Hippocampal formation (tissue), 2 donors: Measurements from ENCODE around the gene USP12.

Experiments
- DNase-seq, 2 donors: peaks; one replicate each; lab custom pipeline; 2025; lab: John Stamatoyannopoulos, UW

Gene USP12

DNA sequence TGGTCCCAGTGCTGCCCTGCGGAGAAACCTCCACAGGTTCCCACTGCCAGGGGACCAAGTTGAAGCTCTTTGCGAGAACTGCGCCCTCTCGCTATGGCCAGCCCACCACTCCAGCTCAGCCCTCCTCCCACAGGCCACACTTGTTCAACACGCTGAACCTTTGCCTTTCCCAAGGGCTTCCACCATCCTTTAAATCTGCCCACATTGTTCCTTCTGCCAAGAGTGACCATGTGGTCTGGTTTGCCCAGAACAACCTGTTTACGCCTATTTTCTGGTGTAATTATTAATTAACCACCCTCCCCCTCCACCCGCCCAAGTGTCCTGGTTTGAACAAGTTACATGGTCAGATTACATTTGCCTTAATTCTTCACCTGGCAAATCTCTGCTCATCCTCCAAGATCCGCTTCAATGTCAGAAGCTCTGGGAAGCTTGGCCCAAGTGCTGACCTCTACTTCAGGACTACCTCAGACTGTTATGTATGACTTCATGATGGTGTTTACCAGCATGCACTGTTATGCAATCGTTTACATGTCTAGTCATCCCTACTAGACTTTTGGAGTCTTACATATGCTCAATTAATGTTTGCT, 12.0 kb upstream of the USP12 start:
- DNase-seq: no peak

- DNase-seq: no peak
Measured at GRCh38 chr13:27182844-27183497, 11.4 kb upstream of the USP12 start.

DNA sequence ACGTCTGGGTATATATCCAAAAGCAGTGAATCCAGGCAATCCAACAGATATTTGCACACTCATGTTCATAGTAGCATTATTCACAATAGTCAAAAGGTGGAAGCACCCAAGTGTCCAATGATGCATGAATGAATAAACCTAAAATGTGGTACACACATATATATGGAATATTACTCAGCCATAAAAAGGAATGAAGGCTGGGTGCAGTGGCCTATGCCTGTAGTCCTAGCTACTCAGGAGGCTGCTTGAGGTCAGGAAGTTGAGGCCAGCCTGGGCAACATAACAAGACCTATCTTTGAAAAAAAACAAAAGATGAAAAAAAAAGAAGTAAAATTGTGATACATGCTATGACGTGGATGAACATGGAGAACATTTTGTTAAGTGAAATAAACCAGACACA, 10.4 kb upstream of the USP12 start:
- no peak for DNase-seq

GRCh38 chr13:27177852-27178251, 6.2 kb upstream of the USP12 start:
- no peak for DNase-seq

- DNase-seq: no peak
Measured at GRCh38 chr13:27176470-27177410, 5.1 kb upstream of the USP12 start.

- no peak for DNase-seq
Measured at GRCh38 chr13:27174766-27175455, 3.3 kb upstream of the USP12 start.

- peak in 1 of 2 donors; percentile 54 for DNase-seq
Measured at GRCh38 chr13:27172495-27172842, 858 bp upstream of the USP12 start.

DNA sequence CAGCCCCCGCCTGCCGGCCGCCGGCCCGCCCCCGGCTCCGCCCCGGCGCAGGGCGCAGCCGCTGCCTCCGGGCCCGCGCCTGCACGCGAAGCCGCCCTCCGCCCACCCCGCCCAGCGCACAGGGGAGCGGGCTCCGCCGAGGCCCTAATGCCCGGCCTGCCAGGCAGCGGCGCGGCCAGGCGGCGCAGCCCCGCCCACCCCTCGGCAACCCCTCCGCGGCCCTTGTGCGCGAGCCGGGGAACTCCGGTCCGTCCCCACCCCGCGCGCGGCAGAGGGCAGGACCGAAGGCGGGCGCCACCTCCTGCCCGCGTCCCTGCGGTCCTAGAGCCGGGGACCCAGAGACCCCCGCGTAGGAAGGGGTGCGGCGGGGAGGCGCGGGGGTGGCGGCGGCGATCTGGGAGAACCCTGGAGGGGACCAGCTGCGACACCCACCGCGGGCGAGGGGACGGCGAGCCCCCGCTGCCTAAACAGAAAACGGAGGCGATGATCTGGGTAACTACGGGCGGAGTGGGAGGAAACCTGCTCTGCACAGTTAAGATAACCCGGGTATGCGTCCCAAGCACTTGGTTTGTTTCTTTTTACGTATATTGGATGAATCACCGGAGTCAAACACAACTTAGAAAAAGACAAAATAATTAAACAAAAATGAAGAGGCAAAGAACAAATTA, 350 bp upstream of the USP12 start:
- DNase-seq: peak; percentile 81 to 91

DNA sequence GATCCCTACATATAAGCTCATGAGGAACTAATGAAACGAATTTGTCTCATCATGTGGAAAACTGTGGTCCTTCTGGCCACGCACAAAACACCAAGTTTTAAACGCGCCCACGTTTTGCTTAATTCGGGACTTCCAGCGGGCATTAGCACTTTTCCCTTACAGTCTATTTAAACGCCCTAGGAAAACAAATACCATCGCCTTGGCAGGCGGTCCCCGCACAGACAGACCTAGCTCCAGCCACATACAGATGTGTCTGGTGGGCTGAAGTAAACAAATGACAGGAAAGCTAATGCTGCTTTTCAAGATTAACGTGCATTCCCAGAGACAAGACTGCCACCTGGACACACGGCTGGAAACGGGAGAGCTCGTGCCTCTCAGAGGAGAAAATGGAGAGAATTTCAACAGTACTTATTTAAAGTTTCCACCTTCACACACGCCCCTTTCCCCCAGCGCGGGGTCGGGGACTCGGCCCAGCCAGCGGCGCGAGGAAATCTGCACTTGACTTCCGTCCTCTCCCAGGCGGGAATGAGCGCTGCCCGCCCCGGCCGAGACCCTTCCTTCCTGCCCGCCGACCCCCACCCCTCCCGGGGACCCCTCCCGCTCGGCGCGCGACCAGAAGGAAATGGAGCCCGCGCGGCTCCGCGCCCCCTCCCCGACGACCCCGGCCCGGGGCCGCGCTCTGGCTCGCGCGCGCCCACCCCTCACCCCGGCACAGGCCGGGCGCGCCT, 931 bp downstream of the USP12 start:
- DNase-seq: peak in 1 of 2 donors; percentile 23

DNA sequence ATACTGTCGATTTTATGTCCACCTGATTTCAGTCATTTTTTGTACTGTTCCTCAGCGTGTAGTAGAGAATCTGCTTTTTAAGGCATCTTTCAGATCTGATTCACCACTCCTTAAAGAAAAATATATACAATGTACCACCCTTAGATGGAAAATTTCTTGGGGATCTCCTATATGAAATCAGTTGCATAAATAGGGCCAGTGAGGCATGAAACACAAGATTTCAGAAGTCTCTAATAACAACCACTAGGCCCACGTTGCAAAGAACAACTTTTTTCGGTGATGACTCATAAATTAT, 1.4 kb downstream of the USP12 start:
- DNase-seq: no peak

GRCh38 chr13:27168906-27169657, 2.5 kb downstream of the USP12 start:
- no peak for DNase-seq

- no peak for DNase-seq
Measured at GRCh38 chr13:27168086-27168485, 3.5 kb downstream of the USP12 start.

DNA sequence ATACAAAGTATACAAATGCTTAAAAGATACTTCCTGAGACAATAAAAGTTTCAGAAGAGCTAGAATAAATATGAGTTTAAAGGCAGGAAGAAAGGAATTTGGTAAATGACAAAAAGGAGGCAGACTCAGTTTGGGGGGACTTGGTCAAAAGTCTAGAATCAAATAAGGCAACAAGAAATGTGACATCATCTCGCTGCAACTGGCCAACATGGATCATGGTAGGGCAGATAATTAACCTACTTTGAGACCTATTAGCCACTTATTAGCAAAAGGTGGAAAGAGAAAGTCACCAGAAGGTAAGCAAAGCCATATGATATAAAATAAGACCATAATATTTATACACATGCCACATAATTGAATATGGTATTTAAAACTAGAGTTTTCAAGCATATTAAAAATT, 5.3 kb downstream of the USP12 start:
- DNase-seq: no peak

DNA sequence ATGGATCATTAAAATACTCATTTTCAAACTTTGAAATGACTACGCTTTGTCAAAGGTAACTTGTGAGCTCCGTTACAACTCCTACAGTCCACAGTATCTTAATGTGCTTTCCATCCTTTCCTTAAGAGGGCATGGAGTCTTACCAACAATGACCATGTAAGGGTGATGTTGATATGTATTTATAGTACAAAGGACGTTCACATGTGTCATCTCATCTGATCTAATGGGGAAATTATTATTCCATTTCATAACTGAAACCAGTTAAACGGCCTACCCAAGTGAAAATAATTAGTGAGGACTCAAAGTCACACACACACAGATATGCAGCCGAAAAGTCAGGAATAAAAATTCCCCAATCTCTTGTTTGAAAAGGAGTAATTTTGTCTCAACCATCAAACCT, 9.6 kb downstream of the USP12 start:
- DNase-seq: no peak

DNA sequence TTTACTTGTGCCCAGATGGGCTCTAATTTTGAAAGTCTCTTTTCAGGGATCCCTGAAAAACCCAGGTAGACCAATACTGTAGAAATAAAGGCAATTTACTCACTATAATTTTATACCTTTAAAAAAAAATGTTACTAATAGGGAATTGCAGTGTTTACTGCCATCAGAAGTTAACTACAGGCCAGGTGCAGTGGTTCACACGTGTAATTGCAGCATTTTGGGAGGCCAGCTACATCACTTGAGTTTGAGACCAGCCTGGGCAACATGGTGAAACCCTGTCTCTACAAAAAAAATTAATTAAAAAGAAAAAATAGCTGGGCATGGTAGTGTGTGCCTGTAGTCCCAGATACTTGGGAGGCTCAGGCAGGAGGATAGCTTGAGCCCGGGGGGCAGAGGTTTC, 10.2 kb downstream of the USP12 start:
- DNase-seq: no peak

DNA sequence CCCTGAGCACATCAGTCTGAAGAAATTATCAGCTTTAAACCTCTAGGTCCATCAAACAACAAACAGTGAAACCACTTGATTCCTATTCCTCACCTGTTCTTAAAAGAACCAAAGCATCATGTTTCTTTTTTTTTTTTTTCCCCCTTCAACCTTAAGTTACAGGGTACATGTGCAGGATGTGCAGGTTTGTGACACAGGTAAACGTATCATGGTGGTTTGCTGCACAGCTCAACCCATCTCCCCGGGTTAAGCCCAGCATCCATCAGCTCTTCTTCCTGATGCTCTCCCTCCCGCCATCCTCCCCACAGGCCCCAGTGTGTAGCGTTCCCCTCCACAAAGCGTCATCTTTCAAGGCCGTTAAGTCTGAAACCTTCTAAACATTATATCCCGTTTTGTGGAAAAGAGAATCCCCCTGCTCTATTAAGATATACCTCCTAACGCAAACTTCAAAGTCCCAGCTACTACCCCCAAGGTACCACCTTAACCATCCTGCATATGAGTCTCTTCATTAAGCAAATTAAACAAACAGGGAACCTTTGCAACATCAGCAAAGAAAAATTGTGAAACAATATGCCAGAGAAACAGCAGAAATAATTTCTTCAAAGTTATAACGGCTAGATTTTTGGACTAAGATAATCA, 10.8 kb downstream of the USP12 start:
- DNase-seq: no peak

DNA sequence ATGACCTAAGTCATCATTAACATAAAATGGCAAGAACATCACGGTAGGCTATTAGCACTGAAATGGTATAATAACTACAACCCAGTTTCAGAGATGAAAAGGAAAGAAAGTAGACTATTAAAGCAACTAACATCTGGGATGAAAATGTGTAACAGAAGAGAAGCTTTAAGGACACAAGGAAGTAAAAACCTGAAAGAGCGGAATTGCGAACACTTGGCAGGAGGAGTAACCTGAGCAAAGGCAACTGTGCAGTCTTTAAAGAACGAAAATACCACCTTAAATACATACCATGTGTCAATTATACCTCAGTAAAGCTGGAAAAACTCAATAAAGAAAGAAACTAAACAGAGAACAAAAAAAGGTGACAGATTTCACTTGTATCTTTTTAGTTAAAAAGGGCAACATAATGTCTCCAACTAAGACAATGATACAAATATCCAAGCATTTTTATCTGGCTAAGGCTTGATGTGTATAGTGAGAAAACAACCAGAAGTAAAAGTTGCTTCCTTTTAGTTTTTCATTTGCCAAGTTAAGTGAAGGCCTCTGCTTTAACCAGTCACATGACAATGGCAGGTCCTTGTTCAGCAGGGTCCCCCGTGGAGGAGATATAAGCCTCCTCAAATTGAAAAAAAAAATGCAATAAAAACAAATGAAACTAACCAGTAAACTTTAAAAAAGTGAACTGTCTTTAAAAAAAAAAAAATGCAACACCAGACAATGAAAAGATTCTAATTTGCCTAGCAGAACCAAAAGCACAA, 11.6 kb downstream of the USP12 start:
- no peak for DNase-seq

- DNase-seq: no peak
Measured at GRCh38 chr13:27158335-27158734, 13.3 kb downstream of the USP12 start.

DNA sequence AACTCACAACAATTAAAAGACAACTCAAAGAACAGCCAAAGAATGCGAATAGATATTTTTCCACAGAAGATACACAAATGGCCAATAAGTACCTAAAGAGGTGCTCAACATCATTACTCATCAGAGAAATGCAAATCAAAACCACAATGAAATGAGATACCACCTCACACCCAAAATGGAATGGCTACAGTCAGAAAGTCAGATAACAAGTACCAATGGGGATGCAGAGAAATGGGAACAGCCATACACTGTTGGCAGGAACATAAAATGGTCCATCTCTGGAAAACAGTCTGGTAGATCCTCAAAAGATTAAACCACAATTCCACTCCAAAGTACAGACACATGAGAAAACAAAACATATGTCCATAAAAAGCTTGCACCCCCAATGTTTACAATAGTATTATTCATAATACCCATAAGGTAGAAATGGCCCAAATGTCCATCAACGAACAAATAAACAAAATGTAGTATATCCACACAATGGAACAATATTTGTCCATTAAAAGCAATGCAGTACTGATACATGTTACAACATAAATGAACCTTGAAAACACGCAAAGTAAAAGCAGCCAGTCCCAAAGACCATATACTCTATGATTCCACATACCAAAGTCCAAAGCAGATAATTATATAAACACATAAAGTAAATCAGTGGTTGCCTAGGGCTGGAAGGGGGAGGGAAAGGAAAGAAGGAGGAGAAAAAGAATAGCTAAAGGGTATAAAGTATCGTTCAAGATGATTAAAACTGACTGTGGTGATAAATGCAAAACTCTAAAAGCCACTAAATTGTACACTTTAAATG, 19.6 kb downstream of the USP12 start:
- no peak for DNase-seq
